Measurements from ENCODE around the gene TANC1.
A peak's percentile ranks its signal among the peaks of the same experiment; 100 is the strongest.
"Not testable (repeated sequence)": the region's sequence is repeated elsewhere in the genome, so short reads cannot be mapped to it uniquely, and the experiment has no call there.

Gene TANC1

DNA sequence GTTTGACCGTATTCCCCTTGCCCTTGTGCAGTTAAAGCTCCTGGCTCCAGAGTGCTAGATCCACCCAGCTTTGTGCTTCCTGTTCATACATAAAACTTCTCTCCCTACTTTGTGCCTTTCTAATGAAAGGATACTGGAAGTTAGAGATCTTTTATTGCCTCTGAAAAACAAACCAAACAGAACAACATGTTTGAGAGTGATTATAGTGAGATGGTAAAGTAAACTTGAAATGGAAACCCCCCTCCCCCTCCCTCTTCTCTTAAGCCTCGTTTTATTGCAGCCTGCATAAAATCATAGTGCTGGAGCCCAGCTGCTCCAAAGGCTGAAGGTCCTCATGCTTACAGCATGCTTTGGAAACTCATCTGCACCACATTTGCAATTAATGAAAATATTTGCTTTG is 125.1 kb downstream of the TANC1 start:
- TF ChIP-seq, protein P1, sequence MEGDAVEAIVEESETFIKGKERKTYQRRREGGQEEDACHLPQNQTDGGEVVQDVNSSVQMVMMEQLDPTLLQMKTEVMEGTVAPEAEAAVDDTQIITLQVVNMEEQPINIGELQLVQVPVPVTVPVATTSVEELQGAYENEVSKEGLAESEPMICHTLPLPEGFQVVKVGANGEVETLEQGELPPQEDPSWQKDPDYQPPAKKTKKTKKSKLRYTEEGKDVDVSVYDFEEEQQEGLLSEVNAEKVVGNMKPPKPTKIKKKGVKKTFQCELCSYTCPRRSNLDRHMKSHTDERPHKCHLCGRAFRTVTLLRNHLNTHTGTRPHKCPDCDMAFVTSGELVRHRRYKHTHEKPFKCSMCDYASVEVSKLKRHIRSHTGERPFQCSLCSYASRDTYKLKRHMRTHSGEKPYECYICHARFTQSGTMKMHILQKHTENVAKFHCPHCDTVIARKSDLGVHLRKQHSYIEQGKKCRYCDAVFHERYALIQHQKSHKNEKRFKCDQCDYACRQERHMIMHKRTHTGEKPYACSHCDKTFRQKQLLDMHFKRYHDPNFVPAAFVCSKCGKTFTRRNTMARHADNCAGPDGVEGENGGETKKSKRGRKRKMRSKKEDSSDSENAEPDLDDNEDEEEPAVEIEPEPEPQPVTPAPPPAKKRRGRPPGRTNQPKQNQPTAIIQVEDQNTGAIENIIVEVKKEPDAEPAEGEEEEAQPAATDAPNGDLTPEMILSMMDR (IDR thresholded peaks at IDR 0.05), result no peak
- intact Hi-C loops (cut with DNase I; ENCODE audit: low total_unique reads), result no loop called here
- H3K4me1 ChIP-seq, result peaks cover 5 to 79% (median 65%) of the 10 kb centered on the region in 4 donors
- H3K27ac ChIP-seq, result peak overlapping the region; percentile 70 to 74
- no peak overlapping the region for H3K4me3 ChIP-seq
- H3K36me3 ChIP-seq, result no peaks in the 10 kb centered on the region
- H3K9me3 ChIP-seq, result no peaks in the 10 kb centered on the region
- DNase-seq, result no peak
- H3K27me3 ChIP-seq, result no peaks in the 10 kb centered on the region

DNA sequence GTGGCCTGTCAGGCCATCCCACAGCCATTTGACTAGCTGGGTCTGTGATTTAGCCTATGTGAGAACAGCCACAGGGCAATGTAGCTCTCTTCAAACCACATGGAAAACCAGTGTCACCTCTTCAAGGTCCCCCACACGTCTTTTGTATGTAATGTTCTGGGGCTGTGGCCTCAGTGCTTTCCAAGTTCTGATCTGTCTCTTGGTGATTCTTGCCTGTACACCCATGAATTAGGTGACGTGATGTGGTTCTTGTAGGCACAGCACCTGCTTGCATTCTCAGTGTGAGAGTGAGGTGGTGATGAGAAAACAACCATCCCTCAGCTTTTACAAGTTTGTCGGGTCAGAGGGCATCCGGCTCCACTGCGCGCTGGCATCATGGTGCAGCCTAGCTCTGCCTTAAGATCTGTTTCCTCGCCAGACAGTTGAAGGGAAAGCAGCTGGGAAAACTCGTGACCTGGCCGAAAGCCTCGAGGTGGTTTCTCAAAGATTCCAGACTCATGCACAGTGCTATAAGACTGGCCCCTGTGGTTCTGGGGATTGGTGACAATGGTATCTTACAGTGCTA is 125.8 kb downstream of the TANC1 start:
- Histone ChIP-seq H3K27me3 (no peaks in the 10 kb centered on the region), H3K27ac (peak overlapping the region; percentile 70 to 74), H3K9me3 (no peaks in the 10 kb centered on the region), H3K4me3 (no peak overlapping the region), H3K4me1 (peaks cover 5 to 79% (median 62%) of the 10 kb centered on the region in 4 donors), H3K36me3 (no peaks in the 10 kb centered on the region)
- DNase-seq, result peak; percentile 75 to 91
- intact Hi-C loops (cut with DNase I; ENCODE audit: low total_unique reads), result no loop called here
- TF ChIP-seq, protein P1 (IDR thresholded peaks at IDR 0.05), result no peak

GRCh38 chr2:159095813-159096212 is 127.4 kb downstream of the TANC1 start:
- Histone ChIP-seq H3K27ac (peak overlapping the region in 1 of 2 donors; percentile 74), H3K4me3 (no peak overlapping the region), H3K9me3 (no peaks in the 10 kb centered on the region), H3K36me3 (no peaks in the 10 kb centered on the region), H3K4me1 (peaks cover 5 to 69% (median 50%) of the 10 kb centered on the region in 4 donors), H3K27me3 (no peaks in the 10 kb centered on the region)
- intact Hi-C loops (cut with DNase I; ENCODE audit: low total_unique reads), result no loop called here
- TF ChIP-seq, protein P1 (IDR thresholded peaks at IDR 0.05), result no peak
- DNase-seq, result no peak

GRCh38 chr2:159096302-159096855 is 127.9 kb downstream of the TANC1 start:
- peaks cover under 1 to 63% (median 45%) of the 10 kb centered on the region in 4 donors for H3K4me1 ChIP-seq
- H3K36me3 ChIP-seq; intact Hi-C loops (cut with DNase I; ENCODE audit: low total_unique reads); DNase-seq; H3K4me3 ChIP-seq; H3K27me3 ChIP-seq; H3K9me3 ChIP-seq: not testable (repeated sequence)
- H3K27ac ChIP-seq, result peak overlapping the region in 1 of 2 donors; percentile 74

GRCh38 chr2:159096901-159097300 is 128.5 kb downstream of the TANC1 start:
- DNase-seq, result no peak
- H3K4me3 ChIP-seq, result no peak overlapping the region
- H3K9me3 ChIP-seq, result no peaks in the 10 kb centered on the region
- intact Hi-C loops (cut with DNase I; ENCODE audit: low total_unique reads), result no loop called here
- peaks cover 0 to 58% (median 42%) of the 10 kb centered on the region in 4 donors for H3K4me1 ChIP-seq
- H3K36me3 ChIP-seq, result no peaks in the 10 kb centered on the region
- TF ChIP-seq, protein P1 (IDR thresholded peaks at IDR 0.05), result no peak
- peak overlapping the region in 1 of 2 donors; percentile 10 for H3K27ac ChIP-seq
- H3K27me3 ChIP-seq, result no peaks in the 10 kb centered on the region

- Histone ChIP-seq H3K4me3 (no peak overlapping the region), H3K9me3 (no peaks in the 10 kb centered on the region), H3K27ac (peak overlapping the region; percentile 3 to 5), H3K36me3 (no peaks in the 10 kb centered on the region), H3K4me1 (peaks cover 0 to 43% (median 28%) of the 10 kb centered on the region in 4 donors), H3K27me3 (no peaks in the 10 kb centered on the region)
- no peak for DNase-seq
- TF ChIP-seq, protein P1 (IDR thresholded peaks at IDR 0.05), result no peak
- intact Hi-C loops (cut with DNase I; ENCODE audit: low total_unique reads), result no loop called here
Measured at GRCh38 chr2:159098361-159098760, 129.9 kb downstream of the TANC1 start.

All from tibial artery (tissue), 4 donors.